ENCODE data around the gene FOSL1. TPM values are rescaled to one million over a fixed set of nuclear protein-coding genes. Genes with fewer than 3 reads are reported as not detected.

FOSL1 gene
- 1 to 10 TPM; 3.4 to 9.0 (median 6.8) TPM for total RNA-seq
- 0.86 TPM for total RNA-seq (2013)

GRCh38 chr11:65900125-65900898 lies at the start of gene FOSL1:
Gene FOSL1 (minus strand): TSS chr11:65900388. CDS start chr11:65900339, 49 bp downstream.
- WGBS (ENCODE audit: insufficient coverage): 2% methylated on average over 80 of the region's 80 CpGs
- peak within 1 kb of the TSS; percentile 15 for H3K27ac ChIP-seq (ENCODE audit: low read length)
- peak within 1 kb of the TSS; percentile 72 for H3K4me3 Mint-ChIP-seq
- DNase-seq (peak; percentile 91 to 96), ATAC-seq (peak; percentile 66 to 86 (median 78))
- intact Hi-C loops (cut with micrococcal nuclease): loop anchor here (1.0 kb wide), 1 partner anchor 10 kb away; the partner anchor contains the start of gene CCDC85B
- H3K9me3 ChIP-seq (ENCODE audit: control insufficient read depth, insufficient read depth, low read length): no peaks in the 10 kb centered on the region
- no peak for TF ChIP-seq CTCF (IDR thresholded peaks at IDR 0.05)
- H3K4me3 ChIP-seq (ENCODE audit: low read length): peak within 1 kb of the TSS; percentile 30
- H3K27me3 Mint-ChIP-seq (ENCODE audit: low read depth in 2 of 2): peaks cover 0 to 5% of the 10 kb centered on the region in 2 donors
- H3K27ac Mint-ChIP-seq: peak within 1 kb of the TSS; percentile 90 to 98
- H3K4me1 ChIP-seq (ENCODE audit: control insufficient read depth, insufficient read depth, low read length): peaks cover 38% of the 10 kb centered on the region
- H3K9me3 Mint-ChIP-seq: no peaks in the 10 kb centered on the region
- H3K4me1 Mint-ChIP-seq: peaks cover 12 to 23% of the 10 kb centered on the region in 2 donors
- H3K27me3 ChIP-seq (ENCODE audit: control insufficient read depth, insufficient read depth, low read length): peaks cover 5% of the 10 kb centered on the region
- no peaks in the 10 kb centered on the region for H3K36me3 Mint-ChIP-seq
- H3K36me3 ChIP-seq (ENCODE audit: control insufficient read depth, insufficient read depth, low read length): no peaks in the 10 kb centered on the region

GRCh38 chr11:65947603-65948125 lies 47.5 kb upstream of the FOSL1 start:
- intact Hi-C loops (cut with micrococcal nuclease): no loop called here
- H3K27ac ChIP-seq (ENCODE audit: low read length): no peak overlapping the region
- no peak for TF ChIP-seq CTCF (IDR thresholded peaks at IDR 0.05)
- Mint-ChIP-seq H3K4me3 (no peak overlapping the region), H3K4me1 (no peaks in the 10 kb centered on the region), H3K27ac (no peak overlapping the region), H3K9me3 (no peaks in the 10 kb centered on the region), H3K36me3 (no peaks in the 10 kb centered on the region), H3K27me3 (ENCODE audit: low read depth in 2 of 2) (no peaks in the 10 kb centered on the region)
- no peak overlapping the region for H3K4me3 ChIP-seq (ENCODE audit: low read length)
- no peaks in the 10 kb centered on the region for H3K9me3 ChIP-seq (ENCODE audit: control insufficient read depth, insufficient read depth, low read length)
- H3K36me3 ChIP-seq (ENCODE audit: control insufficient read depth, insufficient read depth, low read length): no peaks in the 10 kb centered on the region
- no peaks in the 10 kb centered on the region for H3K27me3 ChIP-seq (ENCODE audit: control insufficient read depth, insufficient read depth, low read length)
- 90% methylated on average over 12 of the region's 12 CpGs for WGBS (ENCODE audit: insufficient coverage)
- no peak for ATAC-seq
- DNase-seq: no peak
- H3K4me1 ChIP-seq (ENCODE audit: control insufficient read depth, insufficient read depth, low read length): no peaks in the 10 kb centered on the region

- WGBS (ENCODE audit: insufficient coverage): 90% methylated on average over 13 of the region's 13 CpGs
Measured at GRCh38 chr11:65947133-65947532, 46.9 kb upstream of the FOSL1 start.

More at GRCh38 chr11:65947133-65947532, 46.9 kb upstream of the FOSL1 start:
- H3K27me3 Mint-ChIP-seq (ENCODE audit: low read depth in 2 of 2): no peaks in the 10 kb centered on the region
- H3K4me1 Mint-ChIP-seq: no peaks in the 10 kb centered on the region
- DNase-seq (no peak), ATAC-seq (no peak)
- no peaks in the 10 kb centered on the region for H3K9me3 Mint-ChIP-seq
- no peaks in the 10 kb centered on the region for H3K36me3 Mint-ChIP-seq
- Histone ChIP-seq H3K27ac (ENCODE audit: low read length) (no peak overlapping the region), H3K9me3 (ENCODE audit: control insufficient read depth, insufficient read depth, low read length) (no peaks in the 10 kb centered on the region), H3K4me3 (ENCODE audit: low read length) (no peak overlapping the region), H3K36me3 (ENCODE audit: control insufficient read depth, insufficient read depth, low read length) (no peaks in the 10 kb centered on the region), H3K4me1 (ENCODE audit: control insufficient read depth, insufficient read depth, low read length) (no peaks in the 10 kb centered on the region), H3K27me3 (ENCODE audit: control insufficient read depth, insufficient read depth, low read length) (no peaks in the 10 kb centered on the region)
- intact Hi-C loops (cut with micrococcal nuclease): no loop called here
- no peak overlapping the region for H3K4me3 Mint-ChIP-seq
- no peak overlapping the region for H3K27ac Mint-ChIP-seq
- no peak for TF ChIP-seq CTCF (IDR thresholded peaks at IDR 0.05)
